ENCODE measurements around the gene HMCN2.

- TF ChIP-seq, protein P1, sequence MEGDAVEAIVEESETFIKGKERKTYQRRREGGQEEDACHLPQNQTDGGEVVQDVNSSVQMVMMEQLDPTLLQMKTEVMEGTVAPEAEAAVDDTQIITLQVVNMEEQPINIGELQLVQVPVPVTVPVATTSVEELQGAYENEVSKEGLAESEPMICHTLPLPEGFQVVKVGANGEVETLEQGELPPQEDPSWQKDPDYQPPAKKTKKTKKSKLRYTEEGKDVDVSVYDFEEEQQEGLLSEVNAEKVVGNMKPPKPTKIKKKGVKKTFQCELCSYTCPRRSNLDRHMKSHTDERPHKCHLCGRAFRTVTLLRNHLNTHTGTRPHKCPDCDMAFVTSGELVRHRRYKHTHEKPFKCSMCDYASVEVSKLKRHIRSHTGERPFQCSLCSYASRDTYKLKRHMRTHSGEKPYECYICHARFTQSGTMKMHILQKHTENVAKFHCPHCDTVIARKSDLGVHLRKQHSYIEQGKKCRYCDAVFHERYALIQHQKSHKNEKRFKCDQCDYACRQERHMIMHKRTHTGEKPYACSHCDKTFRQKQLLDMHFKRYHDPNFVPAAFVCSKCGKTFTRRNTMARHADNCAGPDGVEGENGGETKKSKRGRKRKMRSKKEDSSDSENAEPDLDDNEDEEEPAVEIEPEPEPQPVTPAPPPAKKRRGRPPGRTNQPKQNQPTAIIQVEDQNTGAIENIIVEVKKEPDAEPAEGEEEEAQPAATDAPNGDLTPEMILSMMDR (conservative IDR thresholded peaks at IDR 0.05), result no peak
- no peak for TF ChIP-seq ZFX (IDR thresholded peaks at IDR 0.05)
These were observed 40.5 kb upstream of the HMCN2 start for GRCh38 chr9:130225071-130225470.
